ENCODE results near the gene ALG14.

DNA sequence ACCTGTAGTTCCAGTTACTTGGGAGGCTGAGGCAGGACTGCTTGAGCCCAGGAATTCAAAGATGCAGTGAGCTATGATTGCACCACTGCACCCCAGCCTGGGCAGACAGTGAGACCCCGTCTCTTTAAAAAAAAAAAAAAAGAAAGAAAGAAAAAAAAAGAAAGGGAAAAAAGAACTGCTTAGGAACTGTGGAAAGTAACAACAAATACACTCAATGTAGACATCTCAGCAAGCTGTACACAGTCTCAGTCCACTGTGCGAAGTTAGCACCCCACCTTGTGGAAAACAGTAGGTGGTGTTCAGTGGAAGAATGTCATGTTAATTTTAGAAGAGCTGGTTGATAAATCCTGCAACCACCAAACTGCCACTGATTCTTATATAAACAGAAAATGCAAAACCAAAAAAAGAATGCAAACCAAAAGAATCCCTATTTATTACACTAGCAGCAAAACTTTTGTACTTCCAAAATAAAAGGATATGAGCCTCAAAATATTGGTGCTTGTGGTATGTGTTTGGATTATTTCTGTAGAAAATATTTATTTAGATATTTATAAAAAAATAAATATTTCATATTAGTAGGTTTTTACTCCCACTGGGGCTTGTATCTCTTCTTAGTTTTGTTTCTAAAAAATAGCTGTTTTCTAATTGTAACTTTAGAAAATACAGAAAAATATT, 31.1 kb downstream of the ALG14 start:
- TF ChIP-seq, protein P1, sequence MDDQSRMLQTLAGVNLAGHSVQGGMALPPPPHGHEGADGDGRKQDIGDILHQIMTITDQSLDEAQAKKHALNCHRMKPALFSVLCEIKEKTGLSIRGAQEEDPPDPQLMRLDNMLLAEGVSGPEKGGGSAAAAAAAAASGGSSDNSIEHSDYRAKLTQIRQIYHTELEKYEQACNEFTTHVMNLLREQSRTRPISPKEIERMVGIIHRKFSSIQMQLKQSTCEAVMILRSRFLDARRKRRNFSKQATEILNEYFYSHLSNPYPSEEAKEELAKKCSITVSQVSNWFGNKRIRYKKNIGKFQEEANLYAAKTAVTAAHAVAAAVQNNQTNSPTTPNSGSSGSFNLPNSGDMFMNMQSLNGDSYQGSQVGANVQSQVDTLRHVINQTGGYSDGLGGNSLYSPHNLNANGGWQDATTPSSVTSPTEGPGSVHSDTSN (IDR thresholded peaks at IDR 0.05) = 0 out of 2 replicates have a peak, but pooled peaks have one; percentile 13
- TF ChIP-seq GABPA (IDR thresholded peaks at IDR 0.05; ENCODE audit: low read depth) = no peak
- TF ChIP-seq, protein P2, sequence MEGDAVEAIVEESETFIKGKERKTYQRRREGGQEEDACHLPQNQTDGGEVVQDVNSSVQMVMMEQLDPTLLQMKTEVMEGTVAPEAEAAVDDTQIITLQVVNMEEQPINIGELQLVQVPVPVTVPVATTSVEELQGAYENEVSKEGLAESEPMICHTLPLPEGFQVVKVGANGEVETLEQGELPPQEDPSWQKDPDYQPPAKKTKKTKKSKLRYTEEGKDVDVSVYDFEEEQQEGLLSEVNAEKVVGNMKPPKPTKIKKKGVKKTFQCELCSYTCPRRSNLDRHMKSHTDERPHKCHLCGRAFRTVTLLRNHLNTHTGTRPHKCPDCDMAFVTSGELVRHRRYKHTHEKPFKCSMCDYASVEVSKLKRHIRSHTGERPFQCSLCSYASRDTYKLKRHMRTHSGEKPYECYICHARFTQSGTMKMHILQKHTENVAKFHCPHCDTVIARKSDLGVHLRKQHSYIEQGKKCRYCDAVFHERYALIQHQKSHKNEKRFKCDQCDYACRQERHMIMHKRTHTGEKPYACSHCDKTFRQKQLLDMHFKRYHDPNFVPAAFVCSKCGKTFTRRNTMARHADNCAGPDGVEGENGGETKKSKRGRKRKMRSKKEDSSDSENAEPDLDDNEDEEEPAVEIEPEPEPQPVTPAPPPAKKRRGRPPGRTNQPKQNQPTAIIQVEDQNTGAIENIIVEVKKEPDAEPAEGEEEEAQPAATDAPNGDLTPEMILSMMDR (IDR thresholded peaks at IDR 0.05) = peak; percentile 94

All from SK-N-SH (cell line).